A549 (cell line): ENCODE results near the gene VIT. TPM values are rescaled to one million over a fixed set of nuclear protein-coding genes. Genes with fewer than 3 reads are reported as not detected.

Experiments used
- ATAC-seq, 2 experiments: fragments of 200-7000 bp in 1 of 2; fragments of >200 bp in 1 of 2; cut with Nextera tagmentation in 1 of 2; cut with Tn5 transposase in 1 of 2; 3 replicates each; pipeline versions ENCODE4 v1.8.0 to v1.9.1; 2018 to 2020; ENCODE audit warnings: mild to moderate bottlenecking in 1 of 2, moderate library complexity in 1 of 2
- CTCF ChIA-PET: fragments of 300-600 bp; sonication (Branson Sonifier 250); formaldehyde crosslinking; extraction: SDS; loops from one replicate; lab custom pipeline; 2021; ENCODE audit warnings: antibody characterized with exemption, inconsistent platforms; lab: Yijun Ruan, JAX
- POLR2A ChIA-PET: fragments of 350-600 bp; formaldehyde crosslinking; extraction: SDS; loops from one replicate; lab custom pipeline; 2021; ENCODE audit warnings: antibody characterized with exemption, inconsistent platforms; lab: Yijun Ruan, JAX
- DNase-seq, 2 experiments: peaks; one replicate each; pipeline versions ENCODE4 v3.0.0 to v3.0.0-alpha.2; 2011 to 2016; ENCODE audit warnings: low read depth in 1 of 2, low spot score in 1 of 2
- FAIRE-seq: peaks from 2 replicates; lab custom pipeline; 2011; peaks lifted over from hg19 to GRCh38; lab: Jason Lieb, UNC
- H3K27ac ChIP-seq, 2 experiments: fragments of >200 bp; sonication (Bioruptor Twin); formaldehyde crosslinking; 3 replicates each; pipeline ENCODE4 v1.5.1; 2016 to 2017
- H3K4me1 ChIP-seq: fragments of >200 bp; sonication (Bioruptor Twin); formaldehyde crosslinking; 3 replicates; pipeline ENCODE4 v1.6.1; 2016
- H3K4me2 ChIP-seq: fragments of >200 bp; sonication (Bioruptor Twin); formaldehyde crosslinking; 3 replicates; pipeline ENCODE4 v1.6.1; 2016
- H3K4me3 ChIP-seq: fragments of >200 bp; sonication (Bioruptor Twin); formaldehyde crosslinking; 3 replicates; pipeline ENCODE4 v1.5.1; 2016
- H3K9me3 ChIP-seq: fragments of >200 bp; sonication (Bioruptor Twin); formaldehyde crosslinking; 3 replicates; pipeline ENCODE4 v1.6.1; 2016
- CBX2 ChIP-seq: fragments of 200-600 bp; sonication (generic); IDR thresholded peaks from 2 replicates; pipeline ENCODE4 v1.6.1; 2016; ENCODE audit warnings: low read depth, mild to moderate bottlenecking, borderline replicate concordance
- CBX8 ChIP-seq: fragments of 200-600 bp; sonication (generic); IDR thresholded peaks from 2 replicates; pipeline ENCODE4 v1.6.1; 2016
- CHD4 ChIP-seq: fragments of 200-600 bp; sonication (generic); IDR thresholded peaks from 2 replicates; pipeline ENCODE4 v1.6.1; 2016; ENCODE audit warnings: antibody characterized with exemption, mild to moderate bottlenecking, borderline replicate concordance
- FOSL2 ChIP-seq, 2 experiments: fragments of 450-650 bp in 1 of 2; fragments of >200 bp in 1 of 2; sonication (Bioruptor Twin) in 1 of 2; formaldehyde crosslinking; IDR thresholded peaks; 2 replicates each; pipeline versions ENCODE4 v1.5.0 to v1.6.1; 2016 to 2020; ENCODE audit warnings: mild to moderate bottlenecking in 1 of 2, moderate library complexity in 1 of 2
- MAX ChIP-seq: IDR thresholded peaks from 2 replicates; pipeline ENCODE4 v1.6.1; 2012
- POLR2A ChIP-seq: IDR thresholded peaks from 2 replicates; pipeline ENCODE4 v1.6.1; 2012; ENCODE audit warnings: mild to moderate bottlenecking, low read length
- RAD21 ChIP-seq, 2 experiments: fragments of >200 bp in 1 of 2; sonication (Bioruptor Twin) in 1 of 2; formaldehyde crosslinking in 1 of 2; IDR thresholded peaks in 1 of 2; conservative IDR thresholded peaks in 1 of 2; 2 replicates in 1 of 2; 3 replicates in 1 of 2; pipeline ENCODE4 v1.6.1; 2012 to 2018; ENCODE audit warnings: inconsistent platforms in 1 of 2
- REST ChIP-seq: fragments of 200-600 bp; sonication (generic); IDR thresholded peaks from 2 replicates; pipeline ENCODE4 v1.6.1; 2016; ENCODE audit warnings: antibody characterized with exemption, mild to moderate bottlenecking, moderate library complexity
- RNF2 ChIP-seq: fragments of 200-600 bp; sonication (generic); IDR thresholded peaks from 2 replicates; pipeline ENCODE4 v1.6.1; 2016; ENCODE audit warnings: low read depth, mild to moderate bottlenecking, antibody characterized with exemption, moderate library complexity, borderline replicate concordance
- ZFP36 ChIP-seq: fragments of 450-650 bp; IDR thresholded peaks from 2 replicates; pipeline ENCODE4 v1.6.1; 2014; ENCODE audit warnings: borderline replicate concordance; ENCODE audit not compliant: partially characterized antibody
- WGBS: methylation state at CpG from one replicate; pipeline ENCODE4 v1.1.6; 2017; ENCODE audit errors: missing lambda C conversion rate; 5-methylcytosine and 5-hydroxymethylcytosine counted together
- polyA plus RNA-seq, 4 experiments: library from polyadenylated mRNA; depleted of rRNA in 3 of 4; stranded (reverse); fragments of >200 nt; fragmentation: RNase III in 1 of 4; extraction: RNeasy Plus Mini Kit Qiagen cat#74134 plus additional on column Dnase treatment in 1 of 4; gene quantifications; 2 replicates in 3 of 4; 3 replicates in 1 of 4; pipeline ENCODE4 v1.2.3, GENCODE V29; 2011 to 2017
- TF ChIP-seq, protein P1 (sequence below): fragments of 250-450 bp; sonication (Bioruptor Pico); IDR thresholded peaks from 2 replicates; pipeline ENCODE4 v1.5.0; 2021; ENCODE audit warnings: mild to moderate bottlenecking, moderate library complexity, borderline replicate concordance
- TF ChIP-seq, protein P2 (sequence below): fragments of 150-350 bp; IDR thresholded peaks from 2 replicates; pipeline ENCODE4 v1.6.1; 2014; ENCODE audit warnings: low read depth, mild to moderate bottlenecking, low read length

The VIT gene
- polyA plus RNA-seq, 2 of the 4 experiments (the other 2 are of a cell fraction) = not detected

GRCh38 chr2:36812196-36812595 is 115.7 kb downstream of the VIT start:
- WGBS = 4% methylated on average over 6 of the region's 6 CpGs
- POLR2A ChIA-PET = no interaction called here
- no peak overlapping the region for H3K27ac ChIP-seq
- no peak for FAIRE-seq
- TF ChIP-seq RAD21 (conservative IDR thresholded peaks at IDR 0.05 in 1 of 2, IDR thresholded peaks at IDR 0.05 in 1 of 2) = 0 out of 5 replicates have a peak, but pooled peaks of 1 of the 2 experiments have one; percentile 30
- no peak for TF ChIP-seq CHD4
- TF ChIP-seq, all 56 proteins: peak for 1
- H3K9me3 ChIP-seq = no peaks in the 10 kb centered on the region
- ATAC-seq = peak; percentile 82 to 95; a peak in 5 of 6 replicates
- CTCF ChIA-PET = interaction anchor here (0.9 to 1.5 kb wide), 2 partner anchors 27 to 37 kb away, joined by 3 to 6 read pairs; no protein-coding TSS in a partner anchor
- no peak overlapping the region for H3K4me2 ChIP-seq
- peak; percentile 36 to 46 for DNase-seq
- no peaks in the 10 kb centered on the region for H3K4me1 ChIP-seq
- no peak overlapping the region for H3K4me3 ChIP-seq

DNA sequence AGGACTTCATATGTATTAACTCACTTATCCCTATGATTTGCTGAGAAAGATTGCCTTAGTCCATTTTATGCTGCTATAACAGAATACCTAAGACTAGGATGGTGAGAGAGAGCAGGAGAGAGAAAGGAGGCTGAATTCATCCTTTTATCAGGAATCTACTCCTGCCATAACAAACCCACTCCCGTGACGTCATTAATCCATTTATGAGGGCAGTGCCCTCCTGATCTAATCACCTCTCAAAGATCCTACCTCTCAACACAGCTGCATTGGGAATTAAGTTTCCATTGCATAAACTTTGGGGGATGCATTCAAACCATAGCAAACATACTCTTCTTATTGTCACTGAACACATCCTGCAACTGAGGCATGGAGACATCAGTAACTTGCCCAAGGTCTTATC is 122.0 kb downstream of the VIT start:
- peaks cover 6% of the 10 kb centered on the region; the same call in 1 of the 3 replicates for H3K4me1 ChIP-seq

More for the DNA sequence above, 122.0 kb downstream of the VIT start:
- Histone ChIP-seq H3K4me3 (no peak overlapping the region), H3K4me2 (no peak overlapping the region), H3K27ac (no peak overlapping the region), H3K9me3 (no peaks in the 10 kb centered on the region)
- POLR2A ChIA-PET = no interaction called here
- CTCF ChIA-PET = no interaction called here
- WGBS = 91% methylated on average over 2 of the region's 2 CpGs
- FAIRE-seq (no peak), DNase-seq (no peak), ATAC-seq (no peak)
- no peak for TF ChIP-seq ZFP36
- TF ChIP-seq, protein P1, sequence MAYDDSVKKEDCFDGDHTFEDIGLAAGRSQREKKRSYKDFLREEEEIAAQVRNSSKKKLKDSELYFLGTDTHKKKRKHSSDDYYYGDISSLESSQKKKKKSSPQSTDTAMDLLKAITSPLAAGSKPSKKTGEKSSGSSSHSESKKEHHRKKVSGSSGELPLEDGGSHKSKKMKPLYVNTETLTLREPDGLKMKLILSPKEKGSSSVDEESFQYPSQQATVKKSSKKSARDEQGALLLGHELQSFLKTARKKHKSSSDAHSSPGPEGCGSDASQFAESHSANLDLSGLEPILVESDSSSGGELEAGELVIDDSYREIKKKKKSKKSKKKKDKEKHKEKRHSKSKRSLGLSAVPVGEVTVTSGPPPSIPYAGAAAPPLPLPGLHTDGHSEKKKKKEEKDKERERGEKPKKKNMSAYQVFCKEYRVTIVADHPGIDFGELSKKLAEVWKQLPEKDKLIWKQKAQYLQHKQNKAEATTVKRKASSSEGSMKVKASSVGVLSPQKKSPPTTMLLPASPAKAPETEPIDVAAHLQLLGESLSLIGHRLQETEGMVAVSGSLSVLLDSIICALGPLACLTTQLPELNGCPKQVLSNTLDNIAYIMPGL (CRISPR knock-in tag) = no peak
- TF ChIP-seq POLR2A = no peak
- TF ChIP-seq CBX2 = no peak
- no peak for TF ChIP-seq MAX
- TF ChIP-seq REST = no peak
- TF ChIP-seq, protein P2, sequence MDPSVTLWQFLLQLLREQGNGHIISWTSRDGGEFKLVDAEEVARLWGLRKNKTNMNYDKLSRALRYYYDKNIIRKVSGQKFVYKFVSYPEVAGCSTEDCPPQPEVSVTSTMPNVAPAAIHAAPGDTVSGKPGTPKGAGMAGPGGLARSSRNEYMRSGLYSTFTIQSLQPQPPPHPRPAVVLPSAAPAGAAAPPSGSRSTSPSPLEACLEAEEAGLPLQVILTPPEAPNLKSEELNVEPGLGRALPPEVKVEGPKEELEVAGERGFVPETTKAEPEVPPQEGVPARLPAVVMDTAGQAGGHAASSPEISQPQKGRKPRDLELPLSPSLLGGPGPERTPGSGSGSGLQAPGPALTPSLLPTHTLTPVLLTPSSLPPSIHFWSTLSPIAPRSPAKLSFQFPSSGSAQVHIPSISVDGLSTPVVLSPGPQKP = no peak
- no peak for TF ChIP-seq FOSL2 (IDR thresholded peaks at IDR 0.05)
- TF ChIP-seq FOSL2 (CRISPR knock-in tag; IDR thresholded peaks at IDR 0.05) = no peak
- no peak for TF ChIP-seq CBX8
- no peak for TF ChIP-seq RNF2
